GDM1 (cell line): ENCODE results near the gene OR10A5.
"Not testable (repeated sequence)": the region's sequence is repeated elsewhere in the genome, so short reads cannot be mapped to it uniquely, and the experiment has no call there.

ENCODE experiments used
- DNase-seq: peaks from one replicate; lab custom pipeline; 2025; lab: John Stamatoyannopoulos, UW

Gene OR10A5

GRCh38 chr11:6876325-6876724, 30.8 kb downstream of the OR10A5 start, which contains the start of gene OR10A4:
Gene OR10A4, plus strand, starts transcription at chr11:6876625. Its CDS starts 23 bp downstream, at chr11:6876648.
- no peak for DNase-seq

- no peak for DNase-seq
These were observed 31.4 kb downstream of the OR10A5 start for GRCh38 chr11:6876914-6877313.

- no peak for DNase-seq
These were observed 37.3 kb downstream of the OR10A5 start for GRCh38 chr11:6882751-6883150.

GRCh38 chr11:6887711-6888110, 42.2 kb downstream of the OR10A5 start:
- not testable (repeated sequence) for DNase-seq

GRCh38 chr11:6888830-6889229, 43.3 kb downstream of the OR10A5 start:
- no peak for DNase-seq

- DNase-seq: no peak
These were observed 44.4 kb downstream of the OR10A5 start for GRCh38 chr11:6889835-6890234.

- no peak for DNase-seq
These were observed 46.9 kb downstream of the OR10A5 start, which contains the start of gene OR2D2 for GRCh38 chr11:6892400-6892799. Gene OR2D2, minus strand, starts transcription at chr11:6892500. Its CDS starts 0 bp downstream, at chr11:6892500.

- DNase-seq: no peak
These were observed 48.6 kb downstream of the OR10A5 start for GRCh38 chr11:6894097-6894496.

- DNase-seq: no peak
These were observed 49.5 kb downstream of the OR10A5 start for GRCh38 chr11:6895010-6895409.
